D341Med (cell line): ENCODE results near the gene MAN1B1.
A peak's percentile ranks its signal among the peaks of the same experiment; 100 is the strongest.
"Not testable (repeated sequence)": the region's sequence is repeated elsewhere in the genome, so short reads cannot be mapped to it uniquely, and the experiment has no call there.

Source experiments
- DNase-seq: peaks from one replicate; pipeline ENCODE4 v3.0.0; 2012; ENCODE audit warnings: low spot score

Gene MAN1B1

GRCh38 chr9:137052998-137053943 lies 33.5 kb upstream of the MAN1B1 start:
- DNase-seq, result no peak

DNA sequence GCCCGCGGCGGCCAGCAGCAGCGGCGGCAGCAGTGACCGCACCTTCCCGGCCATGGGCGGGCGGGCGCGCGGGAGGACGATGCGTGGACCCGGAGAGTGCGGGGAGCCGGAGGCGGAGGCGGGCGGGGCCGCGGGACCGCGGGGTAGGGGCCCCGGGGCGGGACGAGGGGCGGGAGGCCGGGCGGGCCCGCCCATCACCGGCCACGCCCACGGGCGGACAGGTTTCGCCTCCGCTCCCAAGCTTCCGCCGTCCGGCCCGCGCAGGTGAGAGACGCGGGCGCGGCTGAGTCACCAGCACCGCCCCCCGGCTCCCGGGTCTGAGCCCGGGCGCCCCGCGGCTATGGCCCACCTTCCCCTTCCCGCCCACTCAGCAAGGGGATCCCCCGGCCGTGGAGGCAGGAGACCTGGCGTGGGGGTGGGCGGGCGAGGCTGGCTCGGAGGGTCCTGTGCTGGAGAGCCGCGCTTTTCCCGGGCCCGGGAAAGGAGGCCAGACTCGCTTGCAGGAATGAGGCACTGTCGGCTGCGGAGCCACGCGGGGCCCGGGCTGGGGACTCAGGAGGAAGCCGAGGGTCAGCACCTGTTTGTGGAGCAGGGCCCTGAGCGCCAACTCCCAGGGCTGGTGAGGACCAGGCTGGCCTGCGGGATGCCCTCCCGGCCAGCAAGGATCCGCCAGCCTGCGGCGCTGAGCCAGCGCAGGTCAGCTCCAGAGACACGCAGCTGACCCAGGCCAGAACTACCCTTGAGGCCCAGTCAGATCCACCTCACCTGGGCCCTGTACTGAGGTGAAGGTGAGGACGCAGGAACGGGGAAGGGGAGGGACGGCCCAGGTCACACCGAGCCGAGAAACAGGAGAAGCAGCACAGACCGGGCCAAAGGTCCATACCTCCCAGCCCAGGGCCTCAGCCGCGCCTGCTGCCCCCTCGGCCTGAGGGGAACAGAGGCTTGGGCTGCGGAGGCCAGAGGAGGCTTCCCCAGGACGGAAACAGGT lies 32.5 kb upstream of the MAN1B1 start, which contains the start of gene ENTPD2:
Gene ENTPD2, minus strand, starts transcription at position 118 of the 988 bp plus-strand sequence. Its CDS starts 64 bp downstream, at position 54.
- no peak for DNase-seq

DNA sequence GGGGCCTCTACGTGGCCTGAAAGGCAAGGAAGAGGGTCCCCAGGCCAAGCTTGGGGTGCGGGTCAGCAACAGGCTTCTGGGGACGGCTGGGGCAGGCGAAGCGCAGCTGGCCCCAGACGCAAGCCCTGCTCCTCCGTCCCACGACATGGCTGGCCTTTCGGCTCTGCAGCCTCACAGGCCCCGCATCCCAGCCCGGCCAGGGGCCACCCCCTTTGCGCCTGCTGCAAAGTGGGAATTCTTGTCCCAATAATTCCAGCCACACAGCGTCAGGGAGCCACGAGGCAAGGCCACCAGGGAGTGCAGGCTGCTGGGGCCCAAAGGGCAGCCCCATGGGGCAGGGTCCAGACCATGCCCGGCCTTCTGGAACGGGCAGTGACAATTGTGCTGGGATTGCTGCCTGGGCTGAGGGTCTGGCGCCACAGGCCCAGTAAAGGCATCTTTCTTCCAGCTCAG lies 31.8 kb upstream of the MAN1B1 start:
- DNase-seq, result no peak

DNA sequence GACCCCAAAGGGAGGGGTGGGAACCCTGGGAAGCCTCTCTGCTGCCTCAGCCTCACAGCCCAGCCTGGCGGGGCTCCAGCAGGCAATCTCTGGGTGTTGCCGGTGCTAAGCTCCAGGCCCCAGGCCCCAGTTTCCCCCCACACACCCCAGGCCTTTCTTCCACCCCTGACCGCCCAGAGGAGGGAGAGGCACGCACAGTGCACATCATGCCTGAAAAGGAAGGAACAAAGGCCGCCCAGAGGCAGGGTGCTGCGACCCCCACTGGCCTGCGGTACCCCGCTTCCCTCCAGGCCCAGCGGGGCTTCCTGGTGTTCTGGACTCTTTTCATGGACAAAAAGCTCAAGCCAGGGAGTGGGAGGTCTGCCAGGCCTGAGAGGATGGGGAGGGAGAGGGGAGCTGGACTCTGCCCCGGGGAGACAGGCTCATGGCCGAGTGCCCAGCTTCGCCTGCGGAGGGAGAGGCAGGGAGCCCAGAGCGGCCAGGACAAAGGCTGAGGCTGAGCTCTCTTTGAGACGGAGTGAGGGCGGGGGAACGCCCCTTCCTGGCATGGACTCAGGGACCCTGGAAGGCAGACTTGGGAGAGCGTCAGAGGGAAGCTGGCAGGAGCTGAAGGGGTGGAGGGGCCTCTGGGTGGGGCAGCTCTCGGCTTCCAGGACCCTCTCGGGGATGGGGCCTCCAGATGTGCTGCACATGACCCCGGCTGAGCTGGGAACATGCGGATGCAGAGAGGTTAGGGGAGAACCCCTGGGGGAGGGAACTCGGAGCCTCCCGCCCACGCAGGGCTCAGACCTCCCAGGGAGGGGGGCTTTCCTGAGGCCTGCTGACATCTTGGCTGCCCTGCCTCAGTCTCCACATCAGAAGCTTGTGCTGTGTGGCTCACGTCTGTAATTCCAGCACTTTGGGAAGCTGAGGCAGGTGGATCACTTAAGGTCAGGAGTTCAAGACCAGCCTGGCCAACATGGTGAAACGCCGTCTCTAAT lies 31.1 kb upstream of the MAN1B1 start:
- DNase-seq, result no peak

GRCh38 chr9:137056739-137057415 lies 29.9 kb upstream of the MAN1B1 start:
- DNase-seq, result no peak

DNA sequence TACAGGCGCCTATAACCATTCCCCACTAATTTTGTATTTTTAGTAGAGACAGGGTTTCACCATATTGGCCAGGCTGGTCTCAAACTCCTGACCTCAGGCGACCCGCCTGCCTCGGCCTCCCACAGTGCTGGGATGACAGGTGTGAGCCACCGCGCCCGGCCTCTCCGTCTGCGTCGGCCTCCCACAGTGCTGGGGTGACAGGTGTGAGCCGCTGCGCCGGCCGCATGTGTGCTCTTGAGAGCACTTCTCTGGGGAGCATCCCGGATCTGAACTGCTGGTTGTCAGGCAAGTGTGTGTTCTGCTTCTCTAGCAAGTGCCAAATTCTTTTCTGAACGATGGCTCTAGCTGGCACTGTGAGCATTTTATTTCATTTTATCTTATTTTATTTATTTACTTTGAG lies 29.2 kb upstream of the MAN1B1 start:
- no peak for DNase-seq

DNA sequence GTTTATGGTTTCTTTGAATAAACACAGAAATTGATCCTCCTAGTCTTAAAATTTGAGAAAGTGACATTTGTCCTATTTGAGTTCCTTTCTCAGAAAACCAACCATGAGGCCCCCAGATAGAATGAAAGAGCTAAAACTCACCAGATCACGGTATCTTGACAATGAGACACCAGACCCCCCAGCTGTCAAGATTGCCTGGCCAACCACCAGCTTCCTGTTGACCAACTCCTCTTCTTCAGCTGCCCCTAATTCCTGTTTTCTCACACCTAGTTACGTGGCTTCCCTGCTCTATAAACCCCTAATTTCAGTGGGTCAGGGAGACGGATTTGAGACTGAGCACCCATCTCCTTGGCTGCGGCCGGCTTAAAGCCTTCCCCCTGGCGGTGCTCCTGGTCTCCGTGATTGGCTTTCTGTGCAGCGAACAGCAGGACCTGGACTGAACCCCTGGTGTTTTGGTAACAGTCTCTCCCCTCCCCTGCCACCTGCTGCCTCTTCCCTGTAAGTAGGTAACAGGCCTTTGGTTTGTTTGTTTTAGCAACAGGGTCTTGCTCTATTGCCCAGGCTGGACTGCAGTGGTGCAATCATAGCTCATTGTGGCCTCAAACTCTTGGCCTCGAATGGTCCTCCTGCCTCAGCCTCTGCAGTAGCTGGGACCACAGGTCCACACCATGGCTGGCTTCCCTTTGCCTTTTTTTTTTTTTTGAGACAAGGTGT lies 28.1 kb upstream of the MAN1B1 start:
- DNase-seq, result no peak

DNA sequence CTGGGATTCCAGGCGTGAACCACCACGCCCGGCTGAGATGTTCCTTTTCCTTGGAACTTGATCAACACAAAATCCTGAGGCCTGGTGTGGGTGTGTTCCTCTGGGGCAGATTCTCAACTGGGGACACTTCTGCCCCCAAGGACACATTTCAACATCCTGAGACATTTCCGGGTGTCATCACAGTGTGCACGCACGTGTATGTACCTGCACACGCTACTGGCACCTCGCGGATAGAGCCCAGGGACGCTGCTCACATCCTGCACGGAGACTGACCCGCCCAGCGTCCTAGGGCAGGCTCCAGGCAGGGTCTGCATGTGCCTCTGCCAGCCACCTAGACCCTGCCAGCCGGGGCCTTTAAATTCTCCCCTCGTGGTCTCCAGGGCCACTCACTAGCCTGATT lies 24.4 kb upstream of the MAN1B1 start:
- no peak for DNase-seq

DNA sequence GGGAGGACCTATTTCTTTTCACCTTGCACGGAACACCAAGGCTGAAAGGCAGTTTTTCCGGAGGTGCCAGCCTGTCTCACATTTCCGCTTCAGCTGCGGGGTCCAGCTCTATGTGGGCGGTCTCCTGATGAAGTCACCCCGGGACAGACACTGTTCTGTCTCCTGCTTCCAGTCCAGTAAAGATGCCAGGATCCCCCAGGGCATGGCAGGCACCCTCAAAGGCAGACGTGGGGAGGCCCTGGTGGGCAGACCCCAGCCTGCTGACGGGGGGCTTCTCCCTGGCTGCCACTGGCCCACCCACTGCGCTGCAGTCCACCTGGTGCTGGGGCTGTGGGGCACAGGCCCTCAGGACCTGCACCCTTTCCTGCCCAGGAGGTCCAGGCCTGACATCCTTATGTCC lies 24.0 kb upstream of the MAN1B1 start:
- not testable (repeated sequence) for DNase-seq

DNA sequence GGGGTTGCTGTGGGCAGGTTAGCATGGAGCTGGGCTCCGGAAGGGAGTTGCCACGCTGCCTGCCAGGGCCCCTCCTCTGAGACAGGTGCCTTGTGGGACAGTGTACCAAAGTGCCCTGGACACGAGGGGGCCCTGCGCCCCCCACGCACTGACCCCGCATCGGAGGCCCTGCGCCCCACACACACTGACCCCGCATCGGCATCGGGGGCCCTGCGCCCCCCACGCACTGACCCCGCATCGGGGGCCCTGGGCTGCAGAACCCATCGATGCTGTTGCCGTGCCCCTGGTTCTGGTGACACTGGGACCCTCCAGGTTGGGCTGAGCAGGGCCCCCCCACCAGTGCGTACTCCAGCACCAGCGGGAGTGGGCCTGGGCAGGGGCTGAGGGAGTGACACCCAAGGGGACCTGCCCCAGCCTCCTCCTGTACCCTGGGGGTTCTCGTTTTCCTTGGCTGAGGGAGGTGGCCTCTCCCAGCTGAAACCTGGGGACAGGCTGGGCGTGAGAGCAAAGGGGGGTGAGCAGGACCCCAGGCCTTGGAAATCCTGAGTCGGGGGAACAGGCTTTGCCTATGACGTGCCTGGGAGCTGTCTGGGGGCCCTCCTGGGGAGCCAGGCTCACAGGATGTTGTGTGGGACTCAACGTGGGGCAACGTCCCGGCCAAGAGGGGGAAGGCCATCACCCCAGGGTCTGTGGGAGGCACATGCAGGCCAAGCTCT lies 23.3 kb upstream of the MAN1B1 start:
- DNase-seq, result no peak

- peak; percentile 78 for DNase-seq
These were observed 22.5 kb upstream of the MAN1B1 start for GRCh38 chr9:137064027-137064879.

DNA sequence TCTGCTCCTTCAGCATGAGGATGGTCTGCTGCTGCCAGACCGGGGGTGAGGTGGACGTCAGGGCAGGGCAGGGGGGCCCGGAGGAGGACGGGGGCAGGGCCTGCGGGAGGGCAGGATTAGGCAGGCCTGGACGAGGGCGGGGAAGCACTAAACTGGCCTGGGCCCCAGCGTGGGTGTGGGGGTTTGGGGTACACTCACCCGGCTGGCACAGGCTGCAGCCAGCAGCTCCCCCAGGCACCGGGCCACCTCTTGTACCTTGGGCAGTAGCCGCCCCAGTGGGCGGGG lies 22.0 kb upstream of the MAN1B1 start:
- no peak for DNase-seq

DNA sequence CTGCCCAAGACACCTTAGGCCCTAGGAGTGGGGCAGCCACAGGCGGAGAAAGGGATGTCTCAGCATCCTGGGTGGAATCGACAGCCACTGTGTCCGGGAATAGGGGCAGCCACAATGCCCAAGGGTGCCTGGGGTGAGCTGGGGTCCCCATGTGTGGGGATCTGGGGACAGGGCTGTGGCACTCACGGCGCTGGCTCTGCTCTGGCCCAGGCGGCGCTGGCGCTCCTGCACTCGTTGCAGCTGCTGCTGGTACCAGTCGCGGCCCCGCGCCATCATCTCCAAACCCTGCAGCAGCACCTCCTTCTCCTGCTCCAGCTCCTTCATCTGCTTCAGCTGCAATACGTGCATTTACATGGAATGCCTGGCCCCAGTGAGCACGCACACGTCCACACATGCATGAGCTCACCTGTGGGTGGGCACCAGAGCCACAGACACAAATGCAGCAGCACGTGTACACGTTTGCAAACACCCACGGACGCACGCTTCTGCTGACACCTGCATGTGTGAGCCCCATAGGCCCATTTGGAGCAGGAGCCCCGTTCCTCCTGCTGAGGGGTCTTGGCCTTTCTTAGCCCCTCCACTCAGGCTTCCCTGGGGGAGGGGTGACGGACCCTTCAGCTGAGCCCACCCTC lies 21.3 kb upstream of the MAN1B1 start:
- no peak for DNase-seq

- no peak for DNase-seq
These were observed 20.5 kb upstream of the MAN1B1 start for GRCh38 chr9:137066096-137066861.

GRCh38 chr9:137067860-137068538 lies 18.8 kb upstream of the MAN1B1 start:
- DNase-seq, result peak; percentile 86
